Measurements from ENCODE around the gene NSDHL. TPM values are rescaled to one million over a fixed set of nuclear protein-coding genes. Genes with fewer than 3 reads are reported as not detected.
A peak's percentile ranks its signal among the peaks of the same experiment; 100 is the strongest.

The NSDHL gene
- total and polyA plus RNA-seq, 2 experiments from 2014 or later = 11.2 to 25.2 TPM

GRCh38 chrX:152822383-152823086 lies 8.3 kb upstream of the NSDHL start:
- Histone ChIP-seq H3K27ac (no peak overlapping the region), H4K20me1 (ENCODE audit: insufficient read depth) (no peaks in the 10 kb centered on the region), H2AFZ (no peak overlapping the region), H3K4me2 (ENCODE audit: unreplicated experiment) (no peak overlapping the region), H3F3A (ENCODE audit: insufficient read depth) (0 out of 2 replicates have a peak, but pooled peaks cover 11% of the 10 kb centered on the region), H3K4me3 (no peak overlapping the region), H3K9me3 (ENCODE audit: low read depth) (no peaks in the 10 kb centered on the region), H3K4me1 (ENCODE audit: insufficient read depth) (peaks cover 20% of the 10 kb centered on the region), H3K79me2 (ENCODE audit: insufficient read depth) (no peaks in the 10 kb centered on the region), H3K36me3 (ENCODE audit: low read depth) (no peaks in the 10 kb centered on the region), H3K27me3 (replicated peaks; ENCODE audit: insufficient read depth) (no peaks in the 10 kb centered on the region), H3K9me2 (ENCODE audit: insufficient read depth) (no peaks in the 10 kb centered on the region), H3K9ac (no peak overlapping the region)
- in situ Hi-C loops (cut with MboI) = loop anchor here (25.0 kb wide), 1 partner anchor 1060 kb away; no protein-coding TSS in a partner anchor
- DNase-seq = peak; percentile 70
- TF ChIP-seq EZH2phosphoT487 (IDR thresholded peaks at IDR 0.05; ENCODE audit: insufficient read depth, low read depth) (no peak), EZH2 (IDR thresholded peaks at IDR 0.05; ENCODE audit: insufficient read depth, poor library complexity, severe bottlenecking) (no peak)
- WGBS, 2 experiments (ENCODE audit: low coverage in 1 of 2, low lambda C conversion rate in 2 of 2, missing lambda C conversion rate in 2 of 2) = 56 to 57% methylated on average over 5 to 6 of the region's 6 CpGs

GRCh38 chrX:152823657-152824056 lies 7.2 kb upstream of the NSDHL start:
- H4K20me1 ChIP-seq (ENCODE audit: insufficient read depth) = no peaks in the 10 kb centered on the region
- H3K9me2 ChIP-seq (ENCODE audit: insufficient read depth) = no peaks in the 10 kb centered on the region
- H3K36me3 ChIP-seq (ENCODE audit: low read depth) = peaks cover 2% of the 10 kb centered on the region; the same call in 1 of the 2 replicates
- peaks cover 20% of the 10 kb centered on the region for H3K4me1 ChIP-seq (ENCODE audit: insufficient read depth)
- 63 to 68% methylated on average over 6 of the region's 6 CpGs for WGBS, 2 experiments (ENCODE audit: low coverage in 1 of 2, low lambda C conversion rate in 2 of 2, missing lambda C conversion rate in 2 of 2)
- no peak overlapping the region for H3K9ac ChIP-seq
- H3K27me3 ChIP-seq (replicated peaks; ENCODE audit: insufficient read depth) = no peaks in the 10 kb centered on the region
- H3K79me2 ChIP-seq (ENCODE audit: insufficient read depth) = no peaks in the 10 kb centered on the region
- no peaks in the 10 kb centered on the region for H3K9me3 ChIP-seq (ENCODE audit: low read depth)
- H2AFZ ChIP-seq = no peak overlapping the region
- no peak for DNase-seq
- no peak overlapping the region for H3K4me2 ChIP-seq (ENCODE audit: unreplicated experiment)
- no peak for TF ChIP-seq EZH2phosphoT487 (IDR thresholded peaks at IDR 0.05; ENCODE audit: insufficient read depth, low read depth)
- TF ChIP-seq EZH2 (IDR thresholded peaks at IDR 0.05; ENCODE audit: insufficient read depth, poor library complexity, severe bottlenecking) = no peak
- H3K4me3 ChIP-seq = no peak overlapping the region
- no peak overlapping the region for H3K27ac ChIP-seq
- 0 out of 2 replicates have a peak, but pooled peaks cover 8% of the 10 kb centered on the region for H3F3A ChIP-seq (ENCODE audit: insufficient read depth)
- in situ Hi-C loops (cut with MboI) = loop anchor here (25.0 kb wide), 1 partner anchor 1061 kb away; no protein-coding TSS in a partner anchor

GRCh38 chrX:152824841-152825374 lies 6.0 kb upstream of the NSDHL start:
- Histone ChIP-seq H3K9me3 (ENCODE audit: low read depth) (no peaks in the 10 kb centered on the region), H3K27me3 (replicated peaks; ENCODE audit: insufficient read depth) (no peaks in the 10 kb centered on the region), H2AFZ (no peak overlapping the region), H3K4me3 (no peak overlapping the region), H3K4me1 (ENCODE audit: insufficient read depth) (peaks cover 8% of the 10 kb centered on the region), H3K4me2 (ENCODE audit: unreplicated experiment) (no peak overlapping the region), H3K79me2 (ENCODE audit: insufficient read depth) (peaks cover 7% of the 10 kb centered on the region; the same call in 1 of the 2 replicates), H3K27ac (no peak overlapping the region), H3K36me3 (ENCODE audit: low read depth) (peaks cover 2% of the 10 kb centered on the region; the same call in 1 of the 2 replicates), H3F3A (ENCODE audit: insufficient read depth) (0 out of 2 replicates have a peak, but pooled peaks cover 7% of the 10 kb centered on the region), H3K9ac (no peak overlapping the region), H3K9me2 (ENCODE audit: insufficient read depth) (no peaks in the 10 kb centered on the region), H4K20me1 (ENCODE audit: insufficient read depth) (no peaks in the 10 kb centered on the region)
- in situ Hi-C loops (cut with MboI) = loop anchor here (25.0 kb wide), 1 partner anchor 1063 kb away; no protein-coding TSS in a partner anchor
- WGBS, 2 experiments (ENCODE audit: low coverage in 1 of 2, low lambda C conversion rate in 2 of 2, missing lambda C conversion rate in 2 of 2) = 40 to 43% methylated on average over 6 to 7 of the region's 7 CpGs
- peak; percentile 53 for DNase-seq
- TF ChIP-seq EZH2phosphoT487 (IDR thresholded peaks at IDR 0.05; ENCODE audit: insufficient read depth, low read depth) = no peak
- no peak for TF ChIP-seq EZH2 (IDR thresholded peaks at IDR 0.05; ENCODE audit: insufficient read depth, poor library complexity, severe bottlenecking)

- in situ Hi-C loops (cut with MboI) = no loop called here
- no peaks in the 10 kb centered on the region for H3K9me3 ChIP-seq (ENCODE audit: low read depth)
- H3K79me2 ChIP-seq (ENCODE audit: insufficient read depth) = peaks cover 47% of the 10 kb centered on the region
- no peaks in the 10 kb centered on the region for H3F3A ChIP-seq (ENCODE audit: insufficient read depth)
- peak overlapping the region; percentile 71 for H3K27ac ChIP-seq
- H3K27me3 ChIP-seq (replicated peaks; ENCODE audit: insufficient read depth) = no peaks in the 10 kb centered on the region
- peak overlapping the region; percentile 84 for H3K4me3 ChIP-seq
- peak overlapping the region; percentile 81 for H3K4me2 ChIP-seq (ENCODE audit: unreplicated experiment)
- WGBS, 2 experiments (ENCODE audit: low coverage in 1 of 2, low lambda C conversion rate in 2 of 2, missing lambda C conversion rate in 2 of 2) = 0 to 1% methylated on average over 8 to 9 of the region's 10 CpGs
- peak; percentile 22 for DNase-seq
- no peaks in the 10 kb centered on the region for H3K4me1 ChIP-seq (ENCODE audit: insufficient read depth)
- peak overlapping the region; percentile 83 for H2AFZ ChIP-seq
- peaks cover 2% of the 10 kb centered on the region; the same call in 1 of the 2 replicates for H3K36me3 ChIP-seq (ENCODE audit: low read depth)
- H3K9ac ChIP-seq = peak overlapping the region; percentile 98
- H4K20me1 ChIP-seq (ENCODE audit: insufficient read depth) = no peaks in the 10 kb centered on the region
- no peak for TF ChIP-seq EZH2phosphoT487 (IDR thresholded peaks at IDR 0.05; ENCODE audit: insufficient read depth, low read depth)
- no peak for TF ChIP-seq EZH2 (IDR thresholded peaks at IDR 0.05; ENCODE audit: insufficient read depth, poor library complexity, severe bottlenecking)
- H3K9me2 ChIP-seq (ENCODE audit: insufficient read depth) = no peaks in the 10 kb centered on the region
These were observed 528 bp downstream of the NSDHL start for GRCh38 chrX:152831391-152831790.
